CD4-positive, CD25-positive, alpha-beta regulatory T cell (primary cell): ENCODE measurements around the gene CORO2A. TPM values are rescaled to one million over a fixed set of nuclear protein-coding genes. Genes with fewer than 3 reads are reported as not detected.

Experiments
- ATAC-seq, 2 donors: fragments of 150-1000 bp; cut with Tn5 transposase; one replicate each; pipeline ENCODE4 v1.10.0; 2021; ENCODE audit warnings: low read depth in 2 of 2, moderate number of reproducible peaks in 2 of 2, moderate library complexity in 1 of 2
- DNase-seq, 3 donors: peaks; one replicate each; pipeline versions ENCODE4 v3.0.0 to v3.0.0-alpha.2; 2012 to 2022; ENCODE audit warnings: mixed read lengths in 1 of 3
- H3K27ac ChIP-seq: one replicate; pipeline ENCODE4 v1.7.0; 2013; ENCODE audit warnings: mild to moderate bottlenecking, low read length; ENCODE audit not compliant: insufficient read depth, poor library complexity, severe bottlenecking
- H3K27me3 ChIP-seq: one replicate; pipeline ENCODE4 v1.7.0; 2013; ENCODE audit warnings: low read length; ENCODE audit not compliant: control insufficient read depth, insufficient read depth
- H3K36me3 ChIP-seq: one replicate; pipeline ENCODE4 v1.7.0; 2013; ENCODE audit warnings: mild to moderate bottlenecking, low read length, moderate library complexity; ENCODE audit not compliant: control insufficient read depth, insufficient read depth
- H3K4me1 ChIP-seq: 2 replicates; pipeline ENCODE4 v1.7.0; 2013; ENCODE audit warnings: mild to moderate bottlenecking, low read length; ENCODE audit not compliant: insufficient read depth, control insufficient read depth, poor library complexity, severe bottlenecking
- H3K4me3 ChIP-seq: one replicate; pipeline ENCODE4 v1.7.0; 2013; ENCODE audit warnings: low read depth, mild to moderate bottlenecking, low read length, moderate library complexity
- H3K9me3 ChIP-seq, 2 experiments: 1 replicate in 1 of 2; 2 replicates in 1 of 2; pipeline ENCODE4 v1.7.0; 2013; ENCODE audit warnings: low read length in 2 of 2, mild to moderate bottlenecking in 1 of 2, moderate library complexity in 1 of 2; ENCODE audit not compliant: control insufficient read depth in 2 of 2
- H3K27ac Mint-ChIP-seq, 3 donors: one replicate each; pipeline ENCODE4 v1.8.0; 2020 to 2022; ENCODE audit warnings: mild to moderate bottlenecking in 3 of 3, mixed read lengths in 3 of 3, moderate library complexity in 2 of 3
- H3K27me3 Mint-ChIP-seq: one replicate; pipeline ENCODE4 v1.8.0; 2022; ENCODE audit warnings: mild to moderate bottlenecking, mixed read lengths
- H3K36me3 Mint-ChIP-seq: one replicate; pipeline ENCODE4 v1.8.0; 2020; ENCODE audit warnings: mixed read lengths
- H3K4me1 Mint-ChIP-seq, 4 donors: one replicate each; pipeline ENCODE4 v1.8.0; 2020 to 2022; ENCODE audit warnings: mixed read lengths in 4 of 4, mild to moderate bottlenecking in 1 of 4
- H3K4me3 Mint-ChIP-seq, 4 donors: one replicate each; pipeline ENCODE4 v1.8.0; 2020 to 2022; ENCODE audit warnings: mild to moderate bottlenecking in 4 of 4, mixed read lengths in 4 of 4, moderate library complexity in 3 of 4
- H3K9me3 Mint-ChIP-seq, 7 donors: one replicate each; pipeline ENCODE4 v1.8.0; 2020 to 2022; ENCODE audit warnings: mixed read lengths in 7 of 7, mild to moderate bottlenecking in 3 of 7, moderate library complexity in 2 of 7
- polyA plus RNA-seq, 4 donors: library from polyadenylated mRNA; unstranded; fragments of 300-500 nt; fragmentation: Illumina TruSeq; gene quantifications; one replicate each; pipeline ENCODE4 v1.2.3, GENCODE V29; 2021
- total RNA-seq: library from RNA; stranded (reverse); gene quantifications from one replicate; pipeline ENCODE4 v1.2.3, GENCODE V29; 2022

CORO2A gene
- total and polyA plus RNA-seq, 5 donors from 2014 or later, result 13.4 to 27.0 (median 14.1) TPM

GRCh38 chr9:98173181-98173580 lies 19.3 kb downstream of the CORO2A start:
- Mint-ChIP-seq H3K36me3 (peaks cover 3% of the 10 kb centered on the region), H3K4me1 (peaks cover 4 to 76% (median 39%) of the 10 kb centered on the region in 4 donors), H3K27ac (peak overlapping the region in 1 of 3 donors; percentile 82), H3K27me3 (no peaks in the 10 kb centered on the region), H3K9me3 (no peaks in the 10 kb centered on the region), H3K4me3 (no peak overlapping the region)
- H3K9me3 ChIP-seq, result no peaks in the 10 kb centered on the region
- no peak overlapping the region for H3K4me3 ChIP-seq
- peaks cover 26% of the 10 kb centered on the region for H3K4me1 ChIP-seq
- no peak overlapping the region for H3K27ac ChIP-seq
- DNase-seq (no peak), ATAC-seq (no peak)
- H3K36me3 ChIP-seq, result no peaks in the 10 kb centered on the region
- H3K27me3 ChIP-seq, result no peaks in the 10 kb centered on the region

GRCh38 chr9:98172604-98173003 lies 19.8 kb downstream of the CORO2A start:
- Histone ChIP-seq H3K27ac (no peak overlapping the region), H3K9me3 (no peaks in the 10 kb centered on the region), H3K4me1 (peaks cover 32% of the 10 kb centered on the region), H3K36me3 (no peaks in the 10 kb centered on the region), H3K4me3 (no peak overlapping the region), H3K27me3 (no peaks in the 10 kb centered on the region)
- DNase-seq (no peak), ATAC-seq (no peak)
- Mint-ChIP-seq H3K36me3 (peaks cover 3% of the 10 kb centered on the region), H3K27me3 (no peaks in the 10 kb centered on the region), H3K27ac (no peak overlapping the region), H3K4me1 (peaks cover 6 to 80% (median 44%) of the 10 kb centered on the region in 4 donors), H3K4me3 (no peak overlapping the region), H3K9me3 (no peaks in the 10 kb centered on the region)

DNA sequence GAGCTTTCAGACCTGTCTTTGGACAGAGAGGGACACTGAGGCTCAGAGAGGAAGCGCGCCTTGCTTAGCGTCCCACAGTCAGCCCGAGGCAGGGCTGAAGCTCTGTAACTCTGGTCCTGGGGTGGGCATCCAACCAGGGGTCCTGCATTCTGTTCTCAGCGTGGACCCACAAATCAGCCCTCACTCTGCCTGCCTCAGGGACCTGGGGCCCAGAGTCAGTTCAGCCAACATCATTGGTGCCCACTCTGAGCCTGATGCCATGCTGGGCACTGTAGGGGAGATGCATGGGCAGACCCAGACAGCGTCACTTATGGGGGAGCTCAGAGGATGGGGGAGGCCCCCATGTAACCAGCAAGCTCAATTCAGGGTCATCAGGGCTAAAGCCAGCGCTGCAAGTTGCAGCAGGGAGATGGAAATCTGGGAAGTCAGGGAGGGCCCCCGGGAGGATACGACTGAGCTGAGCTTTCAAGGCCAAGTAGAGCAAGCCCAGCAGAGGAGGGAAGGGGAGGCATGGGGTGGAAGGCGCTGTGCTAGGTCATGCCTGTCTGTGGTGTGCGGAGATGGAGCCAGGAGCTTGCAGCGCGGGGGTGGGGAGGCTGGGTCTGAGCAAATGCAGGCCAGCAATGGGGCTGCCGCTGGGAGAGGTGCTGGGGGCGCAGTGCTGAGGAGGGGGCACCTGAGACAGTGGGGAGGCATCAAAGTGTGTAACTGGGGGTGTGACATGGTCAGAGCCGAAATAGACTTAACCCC lies 21.1 kb downstream of the CORO2A start:
- Histone ChIP-seq H3K9me3 (no peaks in the 10 kb centered on the region), H3K36me3 (no peaks in the 10 kb centered on the region), H3K4me1 (peaks cover 37% of the 10 kb centered on the region), H3K27me3 (no peaks in the 10 kb centered on the region), H3K4me3 (no peak overlapping the region), H3K27ac (no peak overlapping the region)
- no peak for ATAC-seq
- Mint-ChIP-seq H3K4me1 (peaks cover 15 to 81% (median 49%) of the 10 kb centered on the region in 4 donors), H3K27ac (peak overlapping the region; percentile 25 to 88 (median 82)), H3K9me3 (no peaks in the 10 kb centered on the region), H3K36me3 (peaks cover 7% of the 10 kb centered on the region), H3K4me3 (no peak overlapping the region), H3K27me3 (no peaks in the 10 kb centered on the region)
- no peak for DNase-seq

DNA sequence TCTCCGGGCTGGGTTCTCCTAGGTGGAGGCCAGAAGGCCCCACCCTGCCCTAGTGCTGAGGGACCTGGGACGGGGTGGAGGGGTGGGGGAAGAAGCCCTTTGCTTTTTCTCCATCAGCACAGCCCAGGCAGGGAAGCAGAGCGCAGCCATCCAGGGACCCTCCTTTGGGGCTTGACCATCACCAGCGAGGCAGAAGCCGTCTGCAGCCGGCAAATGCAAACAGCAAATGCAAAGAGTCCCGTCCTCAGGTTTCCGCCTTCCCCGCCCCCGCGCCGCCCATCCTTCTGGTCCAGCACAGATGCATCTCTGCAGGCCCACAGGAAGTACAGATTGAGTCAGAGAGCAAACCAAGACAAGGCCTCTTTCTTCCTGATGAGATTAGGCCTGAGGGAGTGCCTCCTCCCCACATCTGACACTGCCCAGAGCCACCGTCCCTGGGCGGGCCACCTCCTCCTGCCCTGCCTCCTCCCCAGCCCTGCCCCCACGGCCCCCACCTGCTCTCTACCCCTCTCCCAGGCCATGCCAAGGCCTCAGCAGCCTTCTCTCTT lies 23.4 kb downstream of the CORO2A start:
- Histone ChIP-seq H3K9me3 (no peaks in the 10 kb centered on the region), H3K4me3 (peak overlapping the region; percentile 40), H3K36me3 (no peaks in the 10 kb centered on the region), H3K27me3 (no peaks in the 10 kb centered on the region), H3K4me1 (peaks cover 60% of the 10 kb centered on the region), H3K27ac (peak overlapping the region; percentile 68)
- DNase-seq, result peak; percentile 17 to 49 (median 24)
- peak; percentile 74 to 77 for ATAC-seq
- Mint-ChIP-seq H3K4me3 (peak overlapping the region; percentile 62 to 88 (median 74)), H3K4me1 (peaks cover 24 to 83% (median 56%) of the 10 kb centered on the region in 4 donors), H3K36me3 (peaks cover 7% of the 10 kb centered on the region), H3K9me3 (no peaks in the 10 kb centered on the region), H3K27me3 (no peaks in the 10 kb centered on the region), H3K27ac (peak overlapping the region; percentile 87 to 98 (median 88))

DNA sequence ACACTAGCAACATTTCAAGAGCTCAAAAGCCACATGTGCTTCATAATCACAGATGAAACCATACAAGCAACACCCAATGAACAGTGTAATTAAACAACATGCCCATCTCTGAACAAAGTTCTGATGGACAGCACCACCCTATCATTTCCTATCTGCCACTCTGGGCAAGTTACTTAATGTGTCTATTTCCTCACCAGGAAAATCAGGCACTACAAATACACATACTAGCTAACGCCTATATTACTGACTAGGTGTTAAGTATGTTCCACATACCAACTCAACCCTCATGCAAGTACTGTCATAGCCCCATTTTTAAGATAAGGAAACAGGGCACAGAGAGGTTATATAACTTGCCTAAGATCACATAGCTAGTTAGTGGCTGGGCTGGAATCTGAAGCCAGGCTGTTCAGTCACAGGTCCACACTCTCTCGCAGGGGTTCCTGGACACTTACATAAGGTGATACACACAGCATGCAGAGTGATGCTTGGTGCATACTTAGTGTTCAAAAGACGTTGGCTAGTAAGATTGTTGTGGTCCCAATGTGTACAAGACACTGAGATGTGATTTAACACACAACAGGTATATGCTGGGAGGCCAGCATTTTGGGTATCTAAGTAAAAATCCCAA lies 24.2 kb downstream of the CORO2A start:
- Histone ChIP-seq H3K4me3 (peak overlapping the region; percentile 15), H3K4me1 (peaks cover 67% of the 10 kb centered on the region), H3K9me3 (no peaks in the 10 kb centered on the region), H3K36me3 (no peaks in the 10 kb centered on the region), H3K27me3 (no peaks in the 10 kb centered on the region), H3K27ac (peak overlapping the region; percentile 68)
- Mint-ChIP-seq H3K27me3 (no peaks in the 10 kb centered on the region), H3K4me1 (peaks cover 23 to 86% (median 62%) of the 10 kb centered on the region in 4 donors), H3K27ac (peak overlapping the region; percentile 67 to 87 (median 84)), H3K36me3 (peaks cover 4% of the 10 kb centered on the region), H3K9me3 (no peaks in the 10 kb centered on the region), H3K4me3 (peak overlapping the region in 3 of 4 donors; percentile 1 to 62 (median 4))
- DNase-seq, result no peak
- no peak for ATAC-seq

DNA sequence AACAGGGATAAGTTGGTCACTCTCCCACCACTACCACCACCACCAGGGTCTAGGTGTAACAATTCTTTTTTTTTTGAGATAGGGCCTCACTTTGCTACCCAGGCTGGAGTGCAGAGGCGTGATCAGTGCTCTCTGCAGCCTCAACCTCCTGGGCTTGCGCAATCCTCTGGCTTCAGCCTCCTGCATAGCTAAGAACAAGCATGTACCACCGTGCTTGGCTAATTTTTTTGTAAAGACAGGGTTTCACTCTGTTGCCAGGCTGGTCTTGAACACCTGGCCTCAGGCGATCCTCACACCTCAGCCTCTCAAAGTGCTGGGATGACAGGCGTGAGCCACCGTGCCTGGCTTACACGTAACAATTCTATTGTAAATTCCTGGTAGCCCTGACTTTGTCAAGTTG lies 27.5 kb downstream of the CORO2A start:
- no peak for DNase-seq
- ATAC-seq, result no peak
- Mint-ChIP-seq H3K27me3 (no peaks in the 10 kb centered on the region), H3K9me3 (peaks cover 0 to 2% (median 0%) of the 10 kb centered on the region in 7 donors), H3K36me3 (peaks cover 4% of the 10 kb centered on the region), H3K4me3 (peak overlapping the region in 2 of 4 donors; percentile 15 to 31), H3K4me1 (peaks cover 28 to 86% (median 66%) of the 10 kb centered on the region in 4 donors), H3K27ac (peak overlapping the region; percentile 15 to 68 (median 67))
- Histone ChIP-seq H3K4me3 (no peak overlapping the region), H3K36me3 (no peaks in the 10 kb centered on the region), H3K9me3 (no peaks in the 10 kb centered on the region), H3K27ac (peak overlapping the region; percentile 7), H3K4me1 (peaks cover 64% of the 10 kb centered on the region), H3K27me3 (no peaks in the 10 kb centered on the region)

GRCh38 chr9:98162613-98163012 lies 29.8 kb downstream of the CORO2A start:
- H3K27me3 Mint-ChIP-seq, result no peaks in the 10 kb centered on the region
- H3K36me3 Mint-ChIP-seq, result peaks cover 11% of the 10 kb centered on the region

More at GRCh38 chr9:98162613-98163012, 29.8 kb downstream of the CORO2A start:
- DNase-seq (no peak), ATAC-seq (no peak)
- Histone ChIP-seq H3K27ac (no peak overlapping the region), H3K9me3 (no peaks in the 10 kb centered on the region), H3K4me1 (peaks cover 41% of the 10 kb centered on the region), H3K36me3 (peaks cover 5% of the 10 kb centered on the region), H3K4me3 (no peak overlapping the region), H3K27me3 (no peaks in the 10 kb centered on the region)
- peak overlapping the region in 1 of 3 donors; percentile 44 for H3K27ac Mint-ChIP-seq
- peaks cover 27 to 82% (median 61%) of the 10 kb centered on the region in 4 donors for H3K4me1 Mint-ChIP-seq
- H3K4me3 Mint-ChIP-seq, result no peak overlapping the region
- H3K9me3 Mint-ChIP-seq, result peaks cover 0 to 2% (median 0%) of the 10 kb centered on the region in 7 donors
